Stimulated activated naive CD8-positive, alpha-beta T cell treated with anti-CD3 and anti-CD28 coated beads, Interleukin-15, Interleukin-2, amounts not matched to agents 100 U/mL and 50 U/mL, for 24 hours (primary cell): ENCODE measurements around the gene MEX3D.
"Not testable (repeated sequence)": the region's sequence is repeated elsewhere in the genome, so short reads cannot be mapped to it uniquely, and the experiment has no call there.

Experiments
- ATAC-seq: fragments of 150-1000 bp; cut with Tn5 transposase; one replicate; pipeline ENCODE4 v1.10.0; 2021
- DNase-seq: peaks from one replicate; pipeline ENCODE4 v3.0.0; 2021

The MEX3D gene

GRCh38 chr19:1535699-1536098 is 32.4 kb downstream of the MEX3D start:
- ATAC-seq, DNase-seq: not testable (repeated sequence)

DNA sequence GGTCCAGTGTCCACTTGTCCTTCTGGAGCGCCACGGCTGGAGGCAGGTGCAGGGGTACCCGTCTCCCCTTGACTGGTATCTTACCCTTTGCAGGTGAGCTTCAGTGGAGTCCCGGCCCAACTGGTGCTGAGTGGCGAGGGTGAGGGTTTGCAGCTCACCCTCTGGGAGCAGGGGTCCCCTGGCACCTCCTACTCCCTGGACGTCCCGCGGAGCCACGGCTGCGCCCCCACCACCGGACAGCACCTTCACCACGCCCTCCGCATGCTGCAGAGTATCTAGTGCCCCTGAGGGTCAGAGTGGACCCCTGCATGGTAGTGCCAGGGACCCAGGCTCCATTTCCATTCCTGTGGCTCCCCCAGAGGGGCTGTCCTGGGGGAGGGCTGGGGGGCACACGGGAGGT is 33.2 kb downstream of the MEX3D start:
- DNase-seq (no peak), ATAC-seq (no peak)

- no peak for DNase-seq
- ATAC-seq = no peak
Observed at GRCh38 chr19:1533510-1534150, 34.5 kb downstream of the MEX3D start.

DNA sequence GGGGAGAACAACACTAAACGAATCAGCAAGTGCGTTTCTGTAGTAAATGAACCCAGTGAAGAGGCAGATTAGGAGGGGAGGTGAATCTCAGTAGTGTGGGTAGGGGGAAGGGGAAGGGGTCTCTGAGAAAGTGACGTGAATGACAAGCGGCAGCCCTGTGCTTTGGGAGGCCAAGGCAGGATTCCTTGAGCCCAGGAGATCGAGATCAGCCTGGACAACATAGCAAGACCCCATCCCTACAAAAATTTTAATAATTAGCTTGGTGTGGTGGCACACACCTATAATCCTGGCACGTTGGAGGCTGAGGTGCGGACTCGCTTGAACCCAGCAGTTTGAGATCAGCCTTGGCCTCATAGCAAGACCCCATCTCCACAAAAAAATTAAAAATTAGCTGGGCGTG is 36.1 kb downstream of the MEX3D start:
- no peak for DNase-seq
- ATAC-seq = no peak

DNA sequence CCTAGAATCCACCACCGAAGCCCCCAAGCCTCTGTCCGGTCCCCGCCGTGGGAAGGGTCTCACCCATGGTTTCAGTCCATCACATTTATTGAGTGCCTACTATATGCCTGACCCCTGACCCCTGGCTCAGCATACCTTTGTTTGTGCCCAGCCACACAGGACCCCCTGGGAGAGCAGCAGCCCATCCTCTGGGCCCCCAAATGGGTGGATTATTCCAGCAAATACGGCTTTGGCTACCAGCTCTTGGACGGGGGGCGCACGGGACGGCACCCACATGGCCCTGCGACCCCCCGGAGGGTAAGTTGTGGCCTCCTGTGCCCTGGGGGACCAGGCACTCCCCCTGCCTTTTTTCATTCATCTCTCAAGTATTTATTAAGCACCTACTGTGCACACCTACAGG is 36.5 kb downstream of the MEX3D start:
- no peak for ATAC-seq
- no peak for DNase-seq

GRCh38 chr19:1530856-1531255 is 37.3 kb downstream of the MEX3D start:
- DNase-seq = not testable (repeated sequence)

GRCh38 chr19:1529430-1529816 is 38.7 kb downstream of the MEX3D start:
- no peak for ATAC-seq

More at GRCh38 chr19:1530856-1531255, 37.3 kb downstream of the MEX3D start:
- ATAC-seq = not testable (repeated sequence)

GRCh38 chr19:1528596-1529429 is 39.3 kb downstream of the MEX3D start:
- no peak for DNase-seq
- no peak for ATAC-seq

More at GRCh38 chr19:1529430-1529816, 38.7 kb downstream of the MEX3D start:
- DNase-seq = no peak

GRCh38 chr19:1527650-1528309 is 40.3 kb downstream of the MEX3D start:
- no peak for ATAC-seq
- no peak for DNase-seq

DNA sequence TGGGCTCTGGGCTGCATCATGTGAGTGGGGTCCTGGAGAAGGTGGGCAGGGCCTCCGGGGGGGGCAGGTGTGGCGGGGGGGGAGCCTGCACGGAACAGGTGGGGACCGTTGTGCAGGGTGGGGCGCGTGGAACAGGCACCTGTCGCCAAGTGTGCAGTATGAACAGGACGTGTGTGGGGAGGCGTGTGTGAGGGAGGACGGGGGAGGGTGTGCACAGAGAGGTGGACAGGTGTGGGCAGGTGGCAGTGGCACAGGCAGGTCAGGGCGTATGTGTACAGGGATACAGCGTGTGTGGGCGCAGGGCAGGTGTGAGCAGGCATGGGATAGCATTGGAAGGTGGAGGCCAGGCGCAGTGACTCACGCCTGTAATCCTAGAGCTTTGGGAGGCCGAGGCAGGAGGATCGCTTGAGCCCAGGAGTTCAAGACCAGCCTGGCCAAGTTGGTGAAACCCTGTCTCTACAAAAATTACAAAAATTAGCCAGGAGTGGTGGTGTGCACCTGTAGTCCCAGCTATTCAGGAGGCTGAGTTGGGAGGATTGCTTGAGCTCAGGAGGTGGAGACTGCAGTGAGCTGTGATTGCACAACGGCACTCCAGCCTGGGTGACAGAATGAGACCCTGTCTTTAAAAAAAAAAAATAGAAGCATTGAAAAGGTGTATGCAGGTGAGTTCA is 41.0 kb downstream of the MEX3D start:
- DNase-seq = no peak
- ATAC-seq = no peak

DNA sequence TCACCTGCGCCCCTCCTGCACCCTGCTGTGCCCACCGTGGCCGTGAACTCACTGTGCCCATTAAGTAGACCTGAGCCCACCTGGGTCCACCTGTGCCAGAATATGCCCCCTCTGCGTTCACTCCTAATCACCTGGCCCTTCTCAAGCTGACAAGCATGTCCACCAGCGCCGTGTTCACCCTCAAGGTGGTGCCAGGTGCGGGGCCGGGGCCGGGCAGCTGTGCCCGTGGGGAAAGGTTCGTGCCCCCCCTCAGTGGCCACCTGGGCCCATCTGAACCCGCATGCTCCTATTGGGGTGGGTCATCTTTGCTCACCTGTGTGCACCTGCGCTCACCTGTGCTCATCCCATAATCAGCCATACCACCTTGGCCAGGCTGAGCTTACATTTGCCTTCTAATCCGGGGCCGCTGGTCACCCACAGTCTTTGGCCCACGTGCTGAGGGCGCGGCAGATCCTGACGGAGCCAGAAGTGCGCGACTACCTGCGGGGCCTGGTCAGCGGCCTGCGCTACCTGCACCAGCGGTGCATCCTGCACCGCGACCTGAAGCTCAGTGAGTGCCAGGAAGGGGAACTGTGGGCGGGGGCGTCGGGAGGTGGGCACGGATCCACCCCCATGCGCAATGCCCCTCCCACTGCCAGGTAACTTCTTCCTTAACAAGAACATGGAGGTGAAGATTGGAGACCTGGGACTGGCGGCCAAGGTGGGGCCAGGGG is 41.9 kb downstream of the MEX3D start:
- no peak for DNase-seq
- no peak for ATAC-seq

GRCh38 chr19:1525343-1525742 is 42.8 kb downstream of the MEX3D start:
- DNase-seq = no peak
- ATAC-seq = no peak

DNA sequence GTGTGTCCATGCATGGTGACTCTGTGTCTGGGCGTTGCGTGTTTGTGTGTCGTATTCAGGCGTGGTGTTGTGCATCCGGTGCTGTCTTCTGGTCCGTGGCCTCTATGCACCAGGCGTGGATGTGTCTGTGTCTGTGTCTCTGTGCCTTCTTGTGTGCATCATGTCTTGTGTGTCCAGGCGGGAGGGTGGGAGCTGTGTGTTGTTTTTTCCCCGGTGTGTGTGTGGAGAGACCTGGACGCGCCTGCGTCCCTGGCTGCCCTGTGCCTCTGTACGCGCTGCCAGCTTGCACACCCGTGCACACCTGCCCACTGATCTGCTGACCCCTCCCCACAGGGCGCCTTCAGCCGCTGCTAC is 43.2 kb downstream of the MEX3D start:
- ATAC-seq = no peak
- no peak for DNase-seq

GRCh38 chr19:1524287-1524971 is 43.7 kb downstream of the MEX3D start:
- ATAC-seq = no peak

DNA sequence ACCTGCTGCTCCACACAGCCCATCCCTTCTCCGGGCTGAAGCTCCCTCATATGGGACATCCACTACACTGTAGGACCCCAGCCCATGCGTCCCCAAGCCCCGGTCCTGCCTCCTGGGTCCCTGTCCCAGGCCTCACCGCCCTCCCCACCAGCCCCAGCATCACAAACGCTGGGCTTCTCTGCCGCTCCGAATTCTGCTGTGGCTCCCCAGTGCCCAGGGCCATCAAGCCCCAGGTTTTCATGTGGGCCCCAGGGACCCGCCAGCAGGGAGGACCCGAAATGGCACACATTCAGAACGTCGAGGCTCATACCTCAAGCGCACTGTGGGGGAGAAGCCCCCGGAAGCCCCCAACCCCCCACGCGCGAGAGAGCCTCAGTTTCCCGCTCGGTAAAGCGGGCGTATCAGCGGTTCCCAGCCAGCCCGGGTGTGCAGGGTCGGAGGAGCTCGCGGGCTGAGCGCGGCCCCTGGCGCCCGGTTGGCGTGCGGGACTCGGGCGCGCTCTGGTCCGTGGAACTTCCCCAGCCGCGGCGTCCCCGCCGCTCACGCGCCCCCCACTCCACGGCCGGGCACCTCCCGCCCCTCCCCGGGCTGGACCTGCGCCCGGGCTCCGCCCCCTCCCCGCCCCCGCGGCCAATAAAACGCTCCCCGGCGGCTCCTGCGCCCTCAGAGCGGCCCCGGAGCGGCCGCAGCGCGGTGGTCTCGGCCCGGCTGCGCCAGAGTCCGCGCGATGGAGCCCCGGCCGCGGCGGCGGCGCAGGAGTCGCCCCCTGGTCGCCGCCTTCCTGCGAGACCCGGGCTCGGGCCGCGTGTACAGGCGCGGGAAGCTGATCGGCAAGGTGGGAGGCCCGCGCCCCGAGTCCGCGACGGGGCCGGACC is 44.5 kb downstream of the MEX3D start, which contains the start of gene PLK5:
Gene PLK5, plus strand, starts transcription at position 666 of the 875 bp plus-strand sequence. CDS start 2,920 bp downstream, outside the sequence.
- DNase-seq = no peak

More at GRCh38 chr19:1524287-1524971, 43.7 kb downstream of the MEX3D start:
- no peak for DNase-seq

GRCh38 chr19:1522838-1523237 is 45.3 kb downstream of the MEX3D start:
- ATAC-seq = no peak
- DNase-seq = no peak

More for the DNA sequence above, 44.5 kb downstream of the MEX3D start, which contains the start of gene PLK5:
- no peak for ATAC-seq

GRCh38 chr19:1522061-1522460 is 46.1 kb downstream of the MEX3D start:
- DNase-seq (no peak), ATAC-seq (no peak)

- no peak for DNase-seq
- ATAC-seq = no peak
Observed at GRCh38 chr19:1521636-1522035, 46.5 kb downstream of the MEX3D start.

DNA sequence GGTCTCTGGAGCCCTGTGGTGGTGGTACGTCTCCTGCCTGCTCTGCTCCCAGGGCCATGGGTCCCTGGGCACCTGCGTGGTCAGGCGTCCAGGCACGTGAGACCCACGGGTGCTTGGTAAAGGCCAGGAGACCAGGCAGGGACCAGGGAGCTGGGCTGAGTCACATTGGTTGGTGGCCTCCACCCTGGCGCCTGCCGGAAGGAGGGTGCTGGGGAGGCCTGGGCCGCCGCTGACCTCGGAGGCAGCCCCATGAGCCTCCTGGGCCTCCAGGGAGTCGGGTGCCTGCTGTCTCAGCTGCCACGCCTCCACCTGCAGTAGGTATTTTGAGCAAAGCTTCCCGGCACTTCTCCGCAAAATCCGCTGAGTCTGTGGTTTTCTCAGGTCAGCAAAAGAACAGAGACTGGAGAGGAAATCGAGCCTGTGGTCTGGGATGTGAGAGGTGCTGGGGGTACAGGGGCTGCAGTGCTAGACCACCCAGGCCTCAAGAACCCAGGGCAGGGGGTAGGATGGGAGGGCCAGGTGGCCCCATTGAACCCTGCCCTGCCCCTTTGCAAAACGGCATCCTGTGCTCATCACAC is 47.8 kb downstream of the MEX3D start:
- DNase-seq (no peak), ATAC-seq (no peak)

DNA sequence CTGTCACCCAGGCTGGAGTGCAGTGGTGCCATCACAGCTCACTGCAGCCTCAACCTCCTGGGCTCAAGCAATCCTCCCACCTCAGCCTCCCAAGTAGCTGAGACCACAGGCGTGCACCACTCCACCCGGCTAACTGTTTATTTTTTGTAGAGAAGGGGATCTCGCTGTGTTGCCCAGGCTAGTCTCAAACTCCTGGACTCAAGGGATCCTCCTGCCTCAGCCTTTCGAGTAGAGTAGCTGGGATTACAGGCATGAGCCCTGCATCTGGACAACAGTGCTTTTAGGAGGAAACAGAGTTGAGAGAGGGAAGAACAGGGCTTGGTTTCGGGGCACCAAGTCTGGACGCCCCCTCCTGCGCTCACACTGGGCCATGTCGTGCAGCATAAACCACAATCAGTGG is 48.3 kb downstream of the MEX3D start:
- DNase-seq, ATAC-seq: not testable (repeated sequence)
